ENCODE measurements around the gene RNU1-3.
"Not testable (repeated sequence)": the region's sequence is repeated elsewhere in the genome, so short reads cannot be mapped to it uniquely, and the experiment has no call there.

- TF ChIP-seq CTCF (IDR thresholded peaks at IDR 0.05; ENCODE audit: insufficient read depth, low read depth, low read length); EZH2 (IDR thresholded peaks at IDR 0.05; ENCODE audit: insufficient read depth, low read length): not testable (repeated sequence)
Measured at GRCh38 chr1:16712131-16712530, 45.4 kb upstream of the RNU1-3 start.
